ENCODE measurements around the gene COCH. TPM values are rescaled to one million over a fixed set of nuclear protein-coding genes. Genes with fewer than 3 reads are reported as not detected.

Gene COCH
- total and polyA plus RNA-seq, 2 donors (not counting 1 experiment from before 2014, with no cell fraction given), result 24.5 to 25.7 TPM

DNA sequence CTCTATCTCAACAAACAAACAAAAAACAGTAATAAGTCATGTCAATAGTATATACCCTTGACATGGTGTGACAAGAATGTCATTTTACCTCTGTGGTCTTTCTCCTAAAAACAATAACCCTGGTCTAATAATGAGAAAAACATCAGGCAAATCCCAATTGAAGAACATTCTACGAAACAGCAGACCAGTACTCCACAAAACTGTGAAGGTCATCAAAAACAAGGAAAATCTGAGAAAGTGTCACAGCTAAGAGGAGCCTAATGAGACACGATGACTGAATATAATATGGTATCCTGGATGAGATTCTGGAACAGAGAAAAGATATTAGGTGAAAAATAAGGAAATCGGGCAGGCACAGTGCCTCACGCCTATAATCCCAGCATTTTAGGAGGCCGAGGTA, 5.6 kb upstream of the COCH start:
- H3K9ac ChIP-seq (ENCODE audit: low read length), result no peak overlapping the region
- H3K4me1 ChIP-seq (ENCODE audit: control insufficient read depth in 2 of 2, insufficient read depth in 2 of 2, low read length in 2 of 2), result peaks cover 8 to 9% of the 10 kb centered on the region in 2 donors
- peaks cover 0 to 5% (median 3%) of the 10 kb centered on the region in 4 experiments for H3K27me3 ChIP-seq (replicated peaks in 1 of 4; ENCODE audit: control extremely low read depth in 1 of 4, control insufficient read depth in 3 of 4, insufficient read depth in 4 of 4, low read length in 3 of 4)
- H3K4me3 ChIP-seq (ENCODE audit: control extremely low read depth in 1 of 5, extremely low read depth in 1 of 5, insufficient read depth in 1 of 5, low read depth in 2 of 5, low read length in 4 of 5), result no peak overlapping the region
- 100% methylated on average over 1 of the region's 5 CpGs for WGBS (ENCODE audit: insufficient coverage)
- Mint-ChIP-seq H3K27ac (no peak overlapping the region), H3K9me3 (ENCODE audit: insufficient read depth) (no peaks in the 10 kb centered on the region), H3K4me1 (peaks cover 14% of the 10 kb centered on the region), H3K4me3 (no peak overlapping the region), H3K27me3 (peaks cover 9% of the 10 kb centered on the region)
- intact Hi-C loops (cut with micrococcal nuclease), result no loop called here
- TF ChIP-seq EZH2 (IDR thresholded peaks at IDR 0.05; ENCODE audit: borderline replicate concordance, insufficient read depth, low read depth, low read length, poor library complexity, severe bottlenecking), result no peak
- TF ChIP-seq, protein P1, sequence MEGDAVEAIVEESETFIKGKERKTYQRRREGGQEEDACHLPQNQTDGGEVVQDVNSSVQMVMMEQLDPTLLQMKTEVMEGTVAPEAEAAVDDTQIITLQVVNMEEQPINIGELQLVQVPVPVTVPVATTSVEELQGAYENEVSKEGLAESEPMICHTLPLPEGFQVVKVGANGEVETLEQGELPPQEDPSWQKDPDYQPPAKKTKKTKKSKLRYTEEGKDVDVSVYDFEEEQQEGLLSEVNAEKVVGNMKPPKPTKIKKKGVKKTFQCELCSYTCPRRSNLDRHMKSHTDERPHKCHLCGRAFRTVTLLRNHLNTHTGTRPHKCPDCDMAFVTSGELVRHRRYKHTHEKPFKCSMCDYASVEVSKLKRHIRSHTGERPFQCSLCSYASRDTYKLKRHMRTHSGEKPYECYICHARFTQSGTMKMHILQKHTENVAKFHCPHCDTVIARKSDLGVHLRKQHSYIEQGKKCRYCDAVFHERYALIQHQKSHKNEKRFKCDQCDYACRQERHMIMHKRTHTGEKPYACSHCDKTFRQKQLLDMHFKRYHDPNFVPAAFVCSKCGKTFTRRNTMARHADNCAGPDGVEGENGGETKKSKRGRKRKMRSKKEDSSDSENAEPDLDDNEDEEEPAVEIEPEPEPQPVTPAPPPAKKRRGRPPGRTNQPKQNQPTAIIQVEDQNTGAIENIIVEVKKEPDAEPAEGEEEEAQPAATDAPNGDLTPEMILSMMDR (IDR thresholded peaks at IDR 0.05), result no peak
- H4K20me1 ChIP-seq (ENCODE audit: control insufficient read depth, insufficient read depth, low read length, poor library complexity, severe bottlenecking), result no peaks in the 10 kb centered on the region
- DNase-seq (no peak), ATAC-seq (ENCODE audit: low read depth) (no peak)
- CTCF ChIA-PET, result interaction anchor here (1.1 kb wide), 1 partner anchor 11 kb away, joined by 3 read pairs; no protein-coding TSS in a partner anchor
- no peaks in the 10 kb centered on the region for H3K36me3 ChIP-seq (replicated peaks in 1 of 2; ENCODE audit: control extremely low read depth in 1 of 2, control insufficient read depth in 1 of 2, extremely low read depth in 1 of 2, insufficient read depth in 2 of 2, low read length in 1 of 2)
- H3K4me2 ChIP-seq (replicated peaks; ENCODE audit: low read depth, low read length, poor library complexity, severe bottlenecking), result no peak overlapping the region
- POLR2A ChIA-PET, result no interaction called here
- no peak overlapping the region for H2AFZ ChIP-seq (ENCODE audit: insufficient read depth, low read depth, low read length, poor library complexity, severe bottlenecking)
- H3K79me2 ChIP-seq (ENCODE audit: control insufficient read depth, insufficient read depth, low read length), result no peaks in the 10 kb centered on the region
- H3K9me3 ChIP-seq (ENCODE audit: control extremely low read depth in 1 of 3, control insufficient read depth in 2 of 3, insufficient read depth in 1 of 3, low read length in 2 of 3), result peaks cover 0 to 2% (median 0%) of the 10 kb centered on the region in 3 donors
- H3K27ac ChIP-seq (ENCODE audit: low read length in 2 of 2), result no peak overlapping the region

DNA sequence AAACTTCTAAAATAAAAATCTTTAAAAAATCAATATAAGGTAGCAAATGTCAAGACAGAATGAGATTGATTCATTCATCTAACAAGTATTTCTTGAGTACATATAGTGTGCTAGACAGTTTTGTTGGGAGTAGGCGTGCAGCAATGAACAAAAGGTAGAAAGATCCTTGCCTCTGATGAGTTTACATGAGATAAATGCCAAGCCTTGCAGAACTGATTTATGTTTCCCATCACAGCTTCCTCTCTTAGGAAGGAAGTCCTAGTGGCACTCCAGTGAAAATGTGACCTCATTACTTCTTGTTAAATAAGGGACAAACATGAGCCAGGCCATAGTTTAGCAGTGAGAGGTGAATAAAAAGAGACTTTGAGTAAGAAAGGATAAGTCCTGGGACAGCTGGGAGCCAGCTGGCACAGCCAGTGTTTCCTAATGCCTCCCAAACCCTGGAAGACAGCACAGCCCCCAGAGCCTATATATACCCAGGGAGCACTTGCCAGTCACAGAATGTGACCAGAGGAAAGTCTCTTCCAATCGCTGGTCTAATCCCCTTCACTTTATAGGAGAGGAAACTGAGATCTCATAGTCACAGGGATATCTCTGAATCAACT, 4.7 kb upstream of the COCH start:
- Histone ChIP-seq H3K4me3 (ENCODE audit: control extremely low read depth in 1 of 5, extremely low read depth in 1 of 5, insufficient read depth in 1 of 5, low read depth in 2 of 5, low read length in 4 of 5) (no peak overlapping the region), H4K20me1 (ENCODE audit: control insufficient read depth, insufficient read depth, low read length, poor library complexity, severe bottlenecking) (no peaks in the 10 kb centered on the region), H2AFZ (ENCODE audit: insufficient read depth, low read depth, low read length, poor library complexity, severe bottlenecking) (no peak overlapping the region), H3K36me3 (replicated peaks in 1 of 2; ENCODE audit: control extremely low read depth in 1 of 2, control insufficient read depth in 1 of 2, extremely low read depth in 1 of 2, insufficient read depth in 2 of 2, low read length in 1 of 2) (no peaks in the 10 kb centered on the region), H3K4me1 (ENCODE audit: control insufficient read depth in 2 of 2, insufficient read depth in 2 of 2, low read length in 2 of 2) (peaks cover 8 to 9% of the 10 kb centered on the region in 2 donors), H3K27ac (ENCODE audit: low read length in 2 of 2) (no peak overlapping the region), H3K4me2 (replicated peaks; ENCODE audit: low read depth, low read length, poor library complexity, severe bottlenecking) (no peak overlapping the region), H3K79me2 (ENCODE audit: control insufficient read depth, insufficient read depth, low read length) (no peaks in the 10 kb centered on the region), H3K9me3 (ENCODE audit: control extremely low read depth in 1 of 3, control insufficient read depth in 2 of 3, insufficient read depth in 1 of 3, low read length in 2 of 3) (no peaks in the 10 kb centered on the region), H3K27me3 (replicated peaks in 1 of 4; ENCODE audit: control extremely low read depth in 1 of 4, control insufficient read depth in 3 of 4, insufficient read depth in 4 of 4, low read length in 3 of 4) (peaks cover 0 to 9% (median 6%) of the 10 kb centered on the region in 4 experiments), H3K9ac (ENCODE audit: low read length) (no peak overlapping the region)
- WGBS (ENCODE audit: insufficient coverage), result no CpG with 5 or more reads among the region's 2 CpGs
- ChIA-PET CTCF (interaction anchor here (1.0 kb wide), 1 partner anchor 108 kb away, joined by 3 read pairs; no protein-coding TSS in a partner anchor), POLR2A (interaction anchor here (0.6 kb wide), 1 partner anchor 37 kb away, joined by 3 read pairs; no protein-coding TSS in a partner anchor)
- Mint-ChIP-seq H3K4me1 (peaks cover 10% of the 10 kb centered on the region), H3K27me3 (peaks cover 9% of the 10 kb centered on the region), H3K9me3 (ENCODE audit: insufficient read depth) (no peaks in the 10 kb centered on the region), H3K27ac (no peak overlapping the region), H3K4me3 (no peak overlapping the region)
- ATAC-seq (ENCODE audit: low read depth) (no peak), DNase-seq (no peak)
- intact Hi-C loops (cut with micrococcal nuclease), result loop anchor here (10.0 kb wide), 1 partner anchor 695 kb away; the partner anchor contains the start of gene NUBPL
- no peak for TF ChIP-seq EZH2 (IDR thresholded peaks at IDR 0.05; ENCODE audit: borderline replicate concordance, insufficient read depth, low read depth, low read length, poor library complexity, severe bottlenecking)
- TF ChIP-seq, protein P1 (IDR thresholded peaks at IDR 0.05), result no peak
